ENCODE data around the gene ADSS1.

- TF ChIP-seq, protein P1, sequence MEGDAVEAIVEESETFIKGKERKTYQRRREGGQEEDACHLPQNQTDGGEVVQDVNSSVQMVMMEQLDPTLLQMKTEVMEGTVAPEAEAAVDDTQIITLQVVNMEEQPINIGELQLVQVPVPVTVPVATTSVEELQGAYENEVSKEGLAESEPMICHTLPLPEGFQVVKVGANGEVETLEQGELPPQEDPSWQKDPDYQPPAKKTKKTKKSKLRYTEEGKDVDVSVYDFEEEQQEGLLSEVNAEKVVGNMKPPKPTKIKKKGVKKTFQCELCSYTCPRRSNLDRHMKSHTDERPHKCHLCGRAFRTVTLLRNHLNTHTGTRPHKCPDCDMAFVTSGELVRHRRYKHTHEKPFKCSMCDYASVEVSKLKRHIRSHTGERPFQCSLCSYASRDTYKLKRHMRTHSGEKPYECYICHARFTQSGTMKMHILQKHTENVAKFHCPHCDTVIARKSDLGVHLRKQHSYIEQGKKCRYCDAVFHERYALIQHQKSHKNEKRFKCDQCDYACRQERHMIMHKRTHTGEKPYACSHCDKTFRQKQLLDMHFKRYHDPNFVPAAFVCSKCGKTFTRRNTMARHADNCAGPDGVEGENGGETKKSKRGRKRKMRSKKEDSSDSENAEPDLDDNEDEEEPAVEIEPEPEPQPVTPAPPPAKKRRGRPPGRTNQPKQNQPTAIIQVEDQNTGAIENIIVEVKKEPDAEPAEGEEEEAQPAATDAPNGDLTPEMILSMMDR (IDR thresholded peaks at IDR 0.05) = no peak
- no peak for TF ChIP-seq POLR2A (IDR thresholded peaks at IDR 0.05)
- no peak for TF ChIP-seq POLR2AphosphoS5 (IDR thresholded peaks at IDR 0.05)
These were observed 11.2 kb downstream of the ADSS1 start for GRCh38 chr14:104734991-104735779.

Data from suprapubic skin (tissue), 4 donors.